Glomerular endothelial cell (primary cell): ENCODE data around the gene MRPL14. TPM values are rescaled to one million over a fixed set of nuclear protein-coding genes. Genes with fewer than 3 reads are reported as not detected.

Experiments
- DNase-seq: peaks from one replicate; pipeline ENCODE4 v3.0.0-alpha.2; 2011; ENCODE audit warnings: low read depth, low spot score; ENCODE audit errors: extremely low read depth
- total RNA-seq: library from RNA; depleted of rRNA; stranded (reverse); fragments of >200 nt; gene quantifications from 2 replicates; pipeline ENCODE4 v1.2.3, GENCODE V29; 2015

Gene MRPL14
- total RNA-seq, 1 donor from 2014 or later: 78.2 TPM

DNA sequence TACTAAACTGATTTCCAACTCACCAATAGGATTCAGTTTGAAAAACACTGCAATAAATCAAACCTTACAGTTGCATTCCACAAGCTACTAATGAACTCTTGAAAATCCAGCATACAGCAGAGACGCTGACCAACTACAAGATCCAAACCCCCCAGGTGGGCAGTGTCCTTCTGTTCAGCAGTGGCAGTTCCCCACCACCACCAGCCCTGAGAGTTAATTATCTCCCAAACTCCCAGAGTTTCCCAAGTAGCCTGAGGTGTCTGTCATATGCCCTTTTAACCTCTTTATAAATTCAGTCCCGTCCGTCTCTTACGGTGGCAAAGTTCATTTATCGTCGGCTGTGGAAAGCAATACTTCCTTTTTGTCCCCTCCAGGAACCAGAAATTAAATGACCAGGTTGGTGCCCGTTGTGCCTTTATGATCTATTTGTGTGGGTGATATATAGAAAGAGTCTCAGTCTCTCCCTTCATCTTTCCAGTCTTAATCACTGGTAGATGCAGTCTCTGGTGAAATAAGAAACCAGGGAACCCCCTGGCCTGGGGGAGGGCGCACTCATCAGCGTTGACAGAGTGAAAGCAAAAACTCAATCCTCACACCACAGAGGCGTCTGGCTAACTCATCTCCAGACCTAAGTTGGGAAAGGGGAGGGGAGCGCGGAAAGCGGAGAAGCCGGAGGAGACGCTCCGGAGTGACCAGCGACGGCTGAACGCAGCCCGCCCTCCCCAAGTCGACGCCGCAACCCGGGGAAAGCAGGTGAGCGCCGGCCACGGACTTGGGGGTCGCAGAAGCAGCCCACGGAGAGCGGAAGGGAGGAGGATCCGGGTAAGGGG lies 717 bp downstream of the MRPL14 start:
- DNase-seq: no peak

GRCh38 chr6:44123544-44123943 lies 3.7 kb downstream of the MRPL14 start:
- no peak for DNase-seq

DNA sequence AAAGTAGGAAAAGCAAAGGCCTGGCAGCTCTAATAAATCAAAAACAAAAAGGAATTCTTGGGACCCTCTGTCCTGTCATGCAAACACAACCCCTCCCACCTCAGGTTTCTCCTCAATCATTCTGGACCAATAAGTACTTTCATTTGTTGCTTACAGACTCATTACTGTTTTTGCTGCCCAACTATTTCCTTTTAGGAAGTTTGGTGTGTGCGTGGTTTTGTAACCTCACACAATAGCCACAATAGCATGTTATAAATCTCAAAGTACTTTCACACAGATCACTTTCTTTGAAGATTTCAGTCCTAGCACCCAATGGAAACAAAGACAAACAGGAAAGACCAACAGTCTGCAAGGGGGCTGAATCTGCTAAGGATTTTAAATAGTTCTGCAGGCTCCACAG lies 4.5 kb downstream of the MRPL14 start:
- DNase-seq: peak; percentile 82

GRCh38 chr6:44120692-44121443 lies 6.4 kb downstream of the MRPL14 start:
- no peak for DNase-seq

- DNase-seq: no peak
These were observed 7.5 kb downstream of the MRPL14 start for GRCh38 chr6:44119704-44120262.

DNA sequence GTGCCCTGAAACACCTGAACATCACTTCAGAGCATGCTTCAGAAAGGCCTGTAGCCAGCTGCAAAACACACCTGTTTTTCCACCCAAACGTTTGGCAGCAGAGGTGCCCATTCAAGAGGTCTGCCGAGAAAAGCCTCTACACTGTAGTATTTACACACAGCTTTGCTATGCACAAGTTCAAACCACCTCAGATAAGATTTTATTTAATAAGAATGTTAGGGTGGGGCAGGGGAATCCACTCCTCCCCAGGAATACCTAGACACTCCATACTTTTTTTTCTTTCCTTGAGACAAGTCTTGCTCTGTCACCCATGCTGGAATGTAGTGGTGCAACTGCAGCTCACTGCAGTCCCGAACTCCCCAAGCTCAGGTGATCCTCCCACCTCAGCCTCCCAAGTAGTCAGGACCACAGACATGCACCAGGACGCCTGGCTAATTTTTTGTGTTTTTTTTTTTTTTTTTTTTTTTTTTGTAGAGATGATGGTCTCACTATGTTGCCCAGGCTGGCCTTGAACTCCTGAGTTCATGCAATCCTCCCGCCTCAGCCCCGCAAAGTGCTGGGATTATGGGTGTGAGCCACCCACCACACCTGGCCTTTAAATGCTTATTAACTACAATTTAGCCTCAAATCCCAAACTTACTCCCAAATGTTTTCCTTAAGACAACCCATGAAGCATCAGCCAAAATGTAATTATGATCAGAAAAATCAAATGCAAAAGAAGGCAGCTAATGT lies 9.7 kb downstream of the MRPL14 start:
- no peak for DNase-seq

GRCh38 chr6:44116641-44117382 lies 10.4 kb downstream of the MRPL14 start:
- no peak for DNase-seq

DNA sequence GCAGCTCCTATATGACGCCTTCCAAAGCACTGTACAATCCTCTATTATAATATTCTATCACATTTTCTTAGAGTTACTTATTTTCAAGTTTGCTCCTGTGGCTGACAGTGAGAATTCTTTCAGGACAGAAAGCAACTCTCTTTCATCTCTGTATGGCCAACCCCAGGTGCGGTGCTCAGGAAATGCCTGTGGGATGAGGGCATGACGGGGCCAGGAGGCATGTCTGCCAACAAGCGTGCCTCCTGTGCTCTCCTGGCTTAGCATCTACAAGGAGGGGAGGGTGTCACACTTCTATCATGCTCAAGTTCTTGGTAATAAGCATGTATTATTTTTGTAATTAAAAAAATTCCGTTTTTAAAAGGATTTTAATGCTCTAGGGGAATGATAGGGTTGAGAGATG lies 11.4 kb downstream of the MRPL14 start:
- no peak for DNase-seq

DNA sequence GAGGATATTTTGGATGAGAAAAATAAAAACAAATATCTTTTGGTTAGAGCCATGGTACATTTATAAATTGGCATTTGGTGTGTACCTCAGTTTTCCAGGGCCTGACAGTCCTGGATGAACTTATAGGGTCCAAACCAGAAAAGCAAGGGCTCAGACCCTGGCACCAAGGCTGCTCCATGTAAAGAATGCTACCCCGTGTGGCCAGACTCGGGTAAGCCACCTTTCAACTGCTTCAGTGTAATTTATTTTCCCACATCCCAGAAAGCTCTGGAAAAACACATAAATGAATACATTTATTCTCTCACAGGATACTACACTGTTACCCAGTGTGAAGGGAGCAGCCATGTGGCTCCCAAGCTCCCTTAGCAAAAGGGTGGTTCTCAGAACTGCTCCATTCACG lies 13.8 kb downstream of the MRPL14 start:
- no peak for DNase-seq

DNA sequence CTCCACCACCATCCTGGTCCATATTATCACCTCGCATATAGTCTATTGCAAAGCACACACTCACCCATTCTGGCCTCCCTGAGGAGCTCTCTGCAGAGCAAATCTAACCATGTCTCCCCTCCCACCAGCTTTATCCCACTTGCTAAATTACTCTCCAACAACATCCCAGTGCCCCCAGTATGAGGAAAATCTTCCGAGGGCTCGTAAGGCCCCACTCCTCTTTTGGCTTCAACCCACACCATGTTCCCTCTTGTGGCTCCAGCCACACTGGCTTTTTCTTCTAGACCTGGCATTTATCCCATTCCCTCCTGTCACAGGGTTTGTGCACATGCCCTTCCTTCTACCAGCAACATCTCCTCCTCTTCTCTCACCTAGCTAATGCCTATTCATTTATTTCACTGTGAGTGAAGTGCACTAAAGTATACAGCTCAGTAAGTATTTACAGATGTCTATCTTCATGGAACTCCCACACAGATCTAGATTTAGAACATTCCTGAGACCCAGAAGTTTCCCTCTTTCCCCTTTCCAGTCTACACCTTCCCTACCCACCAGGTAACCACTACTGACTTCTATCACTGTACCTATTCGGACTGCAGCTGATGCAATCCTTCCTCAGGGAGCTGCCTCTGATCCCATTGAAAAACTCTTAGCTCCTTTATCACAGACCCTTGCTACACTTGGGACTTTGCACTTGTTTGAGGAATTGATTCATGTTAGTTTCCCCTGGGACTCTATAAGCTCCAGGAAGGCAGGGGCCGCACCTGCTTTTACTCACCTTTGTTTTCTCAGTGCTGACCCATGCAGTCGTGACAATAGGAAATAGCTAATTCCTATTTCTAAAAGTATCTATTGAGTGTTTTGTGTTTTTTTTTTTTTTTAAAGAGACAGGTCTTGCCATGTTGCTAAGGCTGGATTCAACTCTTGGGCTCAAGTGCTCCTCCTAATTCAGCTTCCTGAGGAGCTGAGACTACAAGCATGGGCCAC lies 15.5 kb downstream of the MRPL14 start:
- no peak for DNase-seq

- DNase-seq: no peak
These were observed 16.3 kb downstream of the MRPL14 start for GRCh38 chr6:44110966-44111365.

- no peak for DNase-seq
These were observed 17.1 kb downstream of the MRPL14 start for GRCh38 chr6:44110005-44110676.

GRCh38 chr6:44109212-44109611 lies 18.0 kb downstream of the MRPL14 start:
- no peak for DNase-seq

- DNase-seq: no peak
These were observed 18.8 kb downstream of the MRPL14 start for GRCh38 chr6:44108471-44108870.

GRCh38 chr6:44107017-44107416 lies 20.2 kb downstream of the MRPL14 start:
- no peak for DNase-seq

DNA sequence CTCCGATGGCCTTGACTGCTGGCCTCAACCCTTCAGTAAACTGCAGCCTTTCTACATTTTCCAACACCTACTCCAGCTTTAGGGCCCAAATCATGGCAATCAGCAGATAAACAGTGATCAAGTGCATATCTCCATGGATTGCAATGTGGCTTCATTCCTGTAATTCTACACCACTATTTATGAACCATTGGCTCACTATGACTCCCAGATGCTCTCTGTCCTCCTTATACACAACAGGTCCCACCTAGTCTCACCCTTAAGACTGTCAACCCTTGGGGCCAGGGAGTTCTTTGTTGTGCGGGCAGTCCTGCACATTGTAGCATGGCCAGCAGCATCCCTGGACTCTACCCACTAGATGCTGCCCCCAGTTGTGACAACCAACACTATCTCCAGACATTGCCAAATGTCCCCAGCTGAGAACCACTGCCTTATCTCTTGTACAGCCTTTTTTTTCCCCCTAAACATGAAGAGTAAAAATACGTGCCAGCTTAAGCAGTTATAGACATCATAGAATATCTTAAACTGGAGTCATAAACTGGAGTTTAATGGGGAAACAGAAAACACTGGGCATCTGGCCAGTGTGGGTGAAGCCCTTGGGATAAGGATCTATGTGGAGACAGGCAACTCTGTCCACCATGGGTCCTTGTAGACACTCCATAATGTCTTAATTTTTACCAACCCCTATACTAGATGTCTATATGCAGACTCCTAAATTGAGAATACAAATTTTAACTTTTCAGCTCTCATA lies 21.1 kb downstream of the MRPL14 start:
- DNase-seq: no peak

DNA sequence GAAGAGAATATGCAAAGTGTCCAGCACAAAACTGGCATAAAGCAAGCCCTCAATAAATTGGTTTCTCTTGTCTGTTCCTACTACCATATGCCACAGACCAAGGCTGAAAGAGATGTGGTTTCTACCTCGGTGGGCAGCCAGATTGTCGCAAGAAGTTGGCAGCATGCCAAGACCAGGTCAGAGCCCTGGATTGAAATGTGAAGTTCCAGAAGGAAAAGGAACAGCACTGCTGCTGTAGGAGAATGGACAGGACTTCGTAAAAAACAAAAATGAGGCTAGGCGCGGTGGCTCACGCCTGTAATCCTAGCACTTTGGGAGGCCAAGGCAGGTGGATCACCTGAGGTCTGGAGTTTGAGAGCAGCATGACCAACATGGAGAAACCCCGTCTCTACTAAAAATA lies 22.1 kb downstream of the MRPL14 start:
- DNase-seq: no peak

GRCh38 chr6:44104481-44105021 lies 22.7 kb downstream of the MRPL14 start:
- DNase-seq: peak; percentile 96
